ENCODE data around the gene GRK1. TPM values are rescaled to one million over a fixed set of nuclear protein-coding genes. Genes with fewer than 3 reads are reported as not detected.

Gene GRK1
- total and polyA plus RNA-seq, 2 donors: 0.03 to 0.05 TPM

- DNase-seq (ENCODE audit: extremely low spot score): no peak
- 78% methylated on average over 10 of the region's 10 CpGs for WGBS
Measured at GRCh38 chr13:113783966-113784644, 117.1 kb downstream of the GRK1 start.

DNA sequence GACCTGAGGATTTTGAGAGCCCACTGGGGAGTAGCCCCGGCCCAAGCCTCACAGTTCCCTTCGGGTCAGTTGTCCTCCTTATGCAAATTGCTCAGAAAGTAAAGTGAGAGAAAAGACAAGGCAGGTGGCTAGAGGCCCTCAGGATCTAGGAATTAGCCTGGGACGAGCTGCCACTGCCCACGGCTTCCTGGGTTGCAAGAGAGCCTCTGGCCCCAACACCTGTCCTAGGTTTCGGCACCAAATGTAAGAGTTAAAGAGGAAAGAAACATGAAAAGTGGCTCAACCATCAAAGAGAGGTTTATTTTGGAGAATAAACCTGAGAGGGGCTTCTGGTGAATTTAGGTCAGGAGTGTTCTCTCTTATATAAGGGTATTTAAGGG lies 117.6 kb downstream of the GRK1 start:
- H3K4me1 ChIP-seq (ENCODE audit: insufficient read depth): no peaks in the 10 kb centered on the region
- H3K27ac ChIP-seq (ENCODE audit: low read depth): no peak overlapping the region
- H3K36me3 ChIP-seq (ENCODE audit: insufficient read depth): no peaks in the 10 kb centered on the region
- 84% methylated on average over 5 of the region's 5 CpGs for WGBS
- no peak for DNase-seq (ENCODE audit: extremely low spot score)
- H3K4me3 ChIP-seq (ENCODE audit: low read depth, low read length): no peak overlapping the region

More at GRCh38 chr13:113783966-113784644, 117.1 kb downstream of the GRK1 start:
- H3K27ac ChIP-seq (ENCODE audit: low read depth): no peak overlapping the region
- no peaks in the 10 kb centered on the region for H3K36me3 ChIP-seq (ENCODE audit: insufficient read depth)
- H3K4me1 ChIP-seq (ENCODE audit: insufficient read depth): no peaks in the 10 kb centered on the region
- no peak overlapping the region for H3K4me3 ChIP-seq (ENCODE audit: low read depth, low read length)

GRCh38 chr13:113785051-113786010 lies 118.3 kb downstream of the GRK1 start:
- Histone ChIP-seq H3K4me3 (ENCODE audit: low read depth, low read length) (no peak overlapping the region), H3K4me1 (ENCODE audit: insufficient read depth) (no peaks in the 10 kb centered on the region), H3K27ac (ENCODE audit: low read depth) (no peak overlapping the region), H3K36me3 (ENCODE audit: insufficient read depth) (no peaks in the 10 kb centered on the region)
- 81% methylated on average over 19 of the region's 19 CpGs for WGBS
- DNase-seq (ENCODE audit: extremely low spot score): no peak

DNA sequence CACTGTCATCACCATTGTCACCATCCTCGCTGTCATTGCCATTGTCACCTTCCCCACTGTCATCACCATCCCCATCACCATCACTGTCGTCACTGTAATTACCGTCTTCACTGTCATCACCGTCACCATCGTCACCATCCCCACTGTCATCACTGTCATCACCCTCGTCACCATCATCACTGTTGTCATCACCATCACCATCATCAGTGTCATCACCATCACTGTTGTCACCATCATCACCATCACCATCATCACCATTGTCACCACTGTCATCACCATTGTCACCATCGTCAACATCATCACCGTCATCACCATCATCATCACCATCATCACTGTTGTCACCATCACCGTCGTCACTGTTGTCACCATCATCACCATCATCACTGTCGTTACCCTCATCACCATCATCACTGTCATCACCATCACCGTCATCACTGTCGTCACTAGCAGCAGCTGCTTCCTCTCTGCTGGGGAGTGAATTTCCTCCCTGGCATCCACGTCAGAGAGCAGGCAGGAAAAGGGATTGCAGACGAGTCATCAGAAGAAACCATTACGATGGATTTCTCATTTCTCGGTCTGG lies 119.3 kb downstream of the GRK1 start:
- no peaks in the 10 kb centered on the region for H3K4me1 ChIP-seq (ENCODE audit: insufficient read depth)
- H3K27ac ChIP-seq (ENCODE audit: low read depth): no peak overlapping the region
- no peaks in the 10 kb centered on the region for H3K36me3 ChIP-seq (ENCODE audit: insufficient read depth)
- 85% methylated on average over 17 of the region's 17 CpGs for WGBS
- H3K4me3 ChIP-seq (ENCODE audit: low read depth, low read length): no peak overlapping the region
- DNase-seq (ENCODE audit: extremely low spot score): no peak

Other genes with a start within 250 kb of the GRK1 start
- 6.0 TPM for gene ADPRHL1, start 213.7 kb upstream of the GRK1 start, total RNA-seq
- gene ADPRHL1, start 213.7 kb upstream of the GRK1 start, polyA plus RNA-seq: 2.6 TPM
- 21.3 TPM for gene DCUN1D2, start 176.5 kb upstream of the GRK1 start, total RNA-seq
- 14.7 TPM for gene DCUN1D2, start 176.5 kb upstream of the GRK1 start, polyA plus RNA-seq
- 44.4 TPM for gene TFDP1, start 82.5 kb upstream of the GRK1 start, total RNA-seq
- gene TFDP1, start 82.5 kb upstream of the GRK1 start, polyA plus RNA-seq: 33.6 TPM
- gene ATP4B, start 9.0 kb upstream of the GRK1 start, total RNA-seq: not detected
- not detected for gene ATP4B, start 9.0 kb upstream of the GRK1 start, polyA plus RNA-seq
- 4.9 TPM for gene TMEM255B, start 92.0 kb downstream of the GRK1 start, total RNA-seq
- gene TMEM255B, start 92.0 kb downstream of the GRK1 start, polyA plus RNA-seq: 17.5 TPM
- gene GAS6, start 196.9 kb downstream of the GRK1 start, total RNA-seq: 55.1 TPM
- 327 TPM for gene GAS6, start 196.9 kb downstream of the GRK1 start, polyA plus RNA-seq

Data from urinary bladder (tissue), 4 donors.